IPS DF 4.7 (cell line): ENCODE measurements around the gene FXR2.
"Not testable (repeated sequence)": the region's sequence is repeated elsewhere in the genome, so short reads cannot be mapped to it uniquely, and the experiment has no call there.

ENCODE experiments used
- DNase-seq: peaks from one replicate; pipeline ENCODE4 v3.0.0-alpha.2; 2013; ENCODE audit warnings: low spot score; ENCODE audit errors: extremely low read depth

The FXR2 gene

GRCh38 chr17:7629939-7630571, 15.4 kb upstream of the FXR2 start, which contains the start of gene SHBG:
SHBG (plus strand) TSS chr17:7630135; CDS start chr17:7630173, 38 bp downstream.
- DNase-seq, result no peak

- DNase-seq, result peak; percentile 89
Measured at GRCh38 chr17:7627250-7628121, 12.8 kb upstream of the FXR2 start, which contains the start of gene SAT2. SAT2 (minus strand) TSS chr17:7627821; CDS start chr17:7627635, 186 bp downstream.

- no peak for DNase-seq
Measured at GRCh38 chr17:7626956-7627249, 12.2 kb upstream of the FXR2 start.

- DNase-seq, result no peak
Measured at GRCh38 chr17:7626307-7626706, 11.6 kb upstream of the FXR2 start.

- DNase-seq, result not testable (repeated sequence)
Measured at GRCh38 chr17:7625749-7626148, 11.1 kb upstream of the FXR2 start.

GRCh38 chr17:7623661-7624060, 9.0 kb upstream of the FXR2 start:
- DNase-seq, result no peak

- no peak for DNase-seq
Measured at GRCh38 chr17:7620835-7621234, 6.1 kb upstream of the FXR2 start.

- DNase-seq, result no peak
Measured at GRCh38 chr17:7618608-7619007, 3.9 kb upstream of the FXR2 start.

GRCh38 chr17:7615265-7615747, 609 bp upstream of the FXR2 start:
- DNase-seq, result no peak

GRCh38 chr17:7613769-7614424, 800 bp downstream of the FXR2 start:
- no peak for DNase-seq

GRCh38 chr17:7612294-7612640, 2.4 kb downstream of the FXR2 start:
- no peak for DNase-seq

GRCh38 chr17:7611635-7612293, 2.9 kb downstream of the FXR2 start:
- DNase-seq, result no peak

- no peak for DNase-seq
Measured at GRCh38 chr17:7610641-7611040, 4.1 kb downstream of the FXR2 start.

GRCh38 chr17:7606280-7606679, 8.4 kb downstream of the FXR2 start:
- DNase-seq, result no peak

GRCh38 chr17:7597561-7597960, 17.1 kb downstream of the FXR2 start:
- DNase-seq, result not testable (repeated sequence)

GRCh38 chr17:7593296-7593695, 21.4 kb downstream of the FXR2 start:
- no peak for DNase-seq

- DNase-seq, result no peak
Measured at GRCh38 chr17:7592422-7593021, 22.2 kb downstream of the FXR2 start.

- DNase-seq, result no peak
Measured at GRCh38 chr17:7591596-7591995, 23.1 kb downstream of the FXR2 start.

- DNase-seq, result no peak
Measured at GRCh38 chr17:7590743-7591142, 24.0 kb downstream of the FXR2 start.

GRCh38 chr17:7589891-7590691, 24.6 kb downstream of the FXR2 start, which contains the start of gene SOX15:
SOX15 (minus strand) TSS chr17:7590094; CDS start chr17:7589676, 418 bp downstream.
- DNase-seq, result no peak
